ENCODE data around the gene PARN. TPM values are rescaled to one million over a fixed set of nuclear protein-coding genes. Genes with fewer than 3 reads are reported as not detected.

Gene PARN
- polyA plus RNA-seq, 3 donors, result 18.4 to 24.4 (median 19.1) TPM

- no peaks in the 10 kb centered on the region for H3K4me1 Mint-ChIP-seq
- peaks cover 76 to 100% of the 10 kb centered on the region in 2 donors for H3K36me3 ChIP-seq (replicated peaks in 1 of 2; ENCODE audit: control insufficient read depth in 1 of 2, insufficient read depth in 2 of 2, low read length in 2 of 2)
- no peak overlapping the region for H3K4me3 ChIP-seq (replicated peaks in 1 of 3; ENCODE audit: low read depth in 2 of 3, low read length in 3 of 3)
- H3K9me3 Mint-ChIP-seq, result no peaks in the 10 kb centered on the region
- no peaks in the 10 kb centered on the region for H3K4me1 ChIP-seq (ENCODE audit: control insufficient read depth in 1 of 2, insufficient read depth in 2 of 2, low read length in 2 of 2)
- no peaks in the 10 kb centered on the region for H3K27me3 ChIP-seq (ENCODE audit: control insufficient read depth in 2 of 2, insufficient read depth in 2 of 2, low read length in 2 of 2)
- TF ChIP-seq CTCF (IDR thresholded peaks at IDR 0.05), result no peak
- H2AFZ ChIP-seq (ENCODE audit: insufficient read depth, low read depth, low read length, poor library complexity, severe bottlenecking), result no peak overlapping the region
- intact Hi-C loops (cut with micrococcal nuclease), result no loop called here
- no peak overlapping the region for H3K4me3 Mint-ChIP-seq
- no peaks in the 10 kb centered on the region for H3K9me3 ChIP-seq (replicated peaks in 1 of 2; ENCODE audit: control insufficient read depth in 1 of 2, insufficient read depth in 1 of 2, low read length in 2 of 2)
- WGBS (ENCODE audit: insufficient coverage), result no CpG with 5 or more reads among the region's 6 CpGs
- DNase-seq, result no peak
- H3K79me2 ChIP-seq (ENCODE audit: insufficient read depth, low read length), result no peaks in the 10 kb centered on the region
- H3K9ac ChIP-seq (ENCODE audit: insufficient read depth, low read length, poor library complexity, severe bottlenecking), result no peak overlapping the region
- H3K27me3 Mint-ChIP-seq (ENCODE audit: low read depth in 3 of 3), result no peaks in the 10 kb centered on the region
- no peak overlapping the region for H3K27ac Mint-ChIP-seq
- no peak overlapping the region for H3K27ac ChIP-seq (ENCODE audit: low read depth in 1 of 2, low read length in 2 of 2)
- H3K4me2 ChIP-seq (replicated peaks; ENCODE audit: extremely low read depth, low read length, poor library complexity, severe bottlenecking), result no peak overlapping the region
- no peaks in the 10 kb centered on the region for H4K20me1 ChIP-seq (ENCODE audit: insufficient read depth, low read length)
- peaks cover 69 to 93% of the 10 kb centered on the region in 2 donors for H3K36me3 Mint-ChIP-seq
Measured at GRCh38 chr16:14606102-14606501, 24.0 kb downstream of the PARN start.

- Histone ChIP-seq H3K27ac (ENCODE audit: low read depth in 1 of 2, low read length in 2 of 2) (no peak overlapping the region), H3K4me3 (replicated peaks in 1 of 3; ENCODE audit: low read depth in 2 of 3, low read length in 3 of 3) (no peak overlapping the region), H3K36me3 (replicated peaks in 1 of 2; ENCODE audit: control insufficient read depth in 1 of 2, insufficient read depth in 2 of 2, low read length in 2 of 2) (peaks cover 68 to 99% of the 10 kb centered on the region in 2 donors), H3K79me2 (ENCODE audit: insufficient read depth, low read length) (no peaks in the 10 kb centered on the region), H3K4me1 (ENCODE audit: control insufficient read depth in 1 of 2, insufficient read depth in 2 of 2, low read length in 2 of 2) (no peaks in the 10 kb centered on the region), H4K20me1 (ENCODE audit: insufficient read depth, low read length) (no peaks in the 10 kb centered on the region), H3K4me2 (replicated peaks; ENCODE audit: extremely low read depth, low read length, poor library complexity, severe bottlenecking) (no peak overlapping the region), H3K9ac (ENCODE audit: insufficient read depth, low read length, poor library complexity, severe bottlenecking) (no peak overlapping the region), H2AFZ (ENCODE audit: insufficient read depth, low read depth, low read length, poor library complexity, severe bottlenecking) (no peak overlapping the region), H3K27me3 (ENCODE audit: control insufficient read depth in 2 of 2, insufficient read depth in 2 of 2, low read length in 2 of 2) (no peaks in the 10 kb centered on the region), H3K9me3 (replicated peaks in 1 of 2; ENCODE audit: control insufficient read depth in 1 of 2, insufficient read depth in 1 of 2, low read length in 2 of 2) (no peaks in the 10 kb centered on the region)
- no peak overlapping the region for H3K4me3 Mint-ChIP-seq
- H3K4me1 Mint-ChIP-seq, result no peaks in the 10 kb centered on the region
- no peaks in the 10 kb centered on the region for H3K27me3 Mint-ChIP-seq (ENCODE audit: low read depth in 3 of 3)
- peak overlapping the region in 2 of 7 donors; percentile 3 to 27 for H3K27ac Mint-ChIP-seq
- H3K36me3 Mint-ChIP-seq, result peaks cover 69 to 89% of the 10 kb centered on the region in 2 donors
- WGBS (ENCODE audit: insufficient coverage), result 95% methylated on average over 3 of the region's 6 CpGs
- intact Hi-C loops (cut with micrococcal nuclease), result no loop called here
- DNase-seq, result no peak
- no peak for TF ChIP-seq CTCF (IDR thresholded peaks at IDR 0.05)
- H3K9me3 Mint-ChIP-seq, result no peaks in the 10 kb centered on the region
Measured at GRCh38 chr16:14602443-14602963, 27.6 kb downstream of the PARN start.

Data from CD14-positive monocyte (primary cell).